NCI-H2081 treated with DMSO at 0.1 percent for 48 hours (cell line): Measurements from ENCODE around the gene AK2.

Experiments used
- DNase-seq: peaks from one replicate; lab custom pipeline; 2025; lab: John Stamatoyannopoulos, UW

The AK2 gene

GRCh38 chr1:33022650-33023200 is 14.0 kb downstream of the AK2 start:
- no peak for DNase-seq

GRCh38 chr1:33021567-33022431 is 14.9 kb downstream of the AK2 start:
- DNase-seq: no peak

- no peak for DNase-seq
Measured at GRCh38 chr1:33018112-33018511, 18.6 kb downstream of the AK2 start.

DNA sequence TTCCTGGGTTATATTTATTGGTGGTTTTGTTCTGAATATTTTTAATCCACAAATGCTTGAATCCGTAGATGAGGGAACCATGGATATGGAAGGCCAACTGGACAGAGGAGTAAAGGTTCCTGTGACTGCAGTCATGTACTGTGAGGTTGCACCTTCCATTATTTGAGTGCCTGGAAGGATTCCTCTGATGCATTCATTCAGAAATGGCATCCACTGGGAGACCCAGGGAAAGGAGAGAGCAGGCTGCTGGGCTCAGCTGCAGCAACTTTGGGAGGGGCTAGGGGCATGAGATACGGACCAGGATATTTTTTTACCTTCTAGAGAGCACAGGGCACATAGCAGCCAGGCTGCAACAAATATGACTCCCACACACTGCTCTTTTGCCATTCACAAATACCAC is 19.5 kb downstream of the AK2 start:
- no peak for DNase-seq

DNA sequence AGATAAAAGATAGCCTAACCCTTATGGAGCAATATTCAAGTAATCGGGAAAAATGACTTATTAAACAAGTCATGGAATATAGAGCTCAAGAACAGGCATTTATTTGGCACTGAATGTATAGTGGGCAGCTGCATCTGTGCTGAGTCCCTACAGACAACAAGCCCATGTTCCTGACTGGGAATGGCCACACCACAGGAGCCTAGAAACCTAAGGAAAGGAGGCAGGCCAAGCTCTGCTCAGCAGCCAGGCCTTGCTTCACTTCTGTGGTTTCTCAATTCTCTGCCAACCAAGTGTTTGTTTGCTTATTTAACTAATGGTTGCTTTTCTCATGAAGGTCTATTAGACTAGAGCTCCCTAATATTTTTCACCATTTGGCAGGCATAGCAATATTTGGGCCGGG is 21.5 kb downstream of the AK2 start:
- DNase-seq: no peak

DNA sequence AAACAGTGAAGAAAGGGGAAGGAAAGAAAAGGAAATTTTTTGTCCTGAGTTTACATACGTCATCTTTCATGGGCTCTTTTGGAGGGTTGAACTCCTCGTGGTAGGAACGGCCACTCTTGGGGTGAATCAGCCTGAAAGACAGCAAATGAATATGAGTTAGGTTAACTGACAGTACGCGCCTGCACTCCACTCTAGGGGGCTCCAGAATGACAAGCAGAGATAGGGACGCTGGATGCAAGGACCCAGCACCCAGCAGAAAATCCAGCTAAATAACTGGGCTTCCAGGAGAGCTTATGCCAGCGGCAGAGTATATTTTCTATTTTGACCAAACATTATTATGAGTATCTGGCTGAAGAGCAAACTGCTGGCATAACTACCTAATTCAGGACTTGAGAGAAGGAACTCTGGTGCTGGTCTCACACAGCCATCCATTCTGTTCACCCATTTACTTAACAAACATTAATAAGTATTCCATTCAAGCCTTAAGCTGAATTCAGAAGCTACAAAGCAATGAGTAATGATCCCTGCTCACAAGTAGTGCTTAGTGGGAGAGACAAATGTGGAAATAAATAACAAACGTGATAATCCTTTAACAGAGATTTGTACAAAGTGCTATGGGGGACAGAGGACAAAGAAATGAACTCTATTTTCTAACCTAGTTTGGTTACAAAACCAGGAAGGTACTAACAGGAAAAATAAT is 22.1 kb downstream of the AK2 start:
- no peak for DNase-seq

DNA sequence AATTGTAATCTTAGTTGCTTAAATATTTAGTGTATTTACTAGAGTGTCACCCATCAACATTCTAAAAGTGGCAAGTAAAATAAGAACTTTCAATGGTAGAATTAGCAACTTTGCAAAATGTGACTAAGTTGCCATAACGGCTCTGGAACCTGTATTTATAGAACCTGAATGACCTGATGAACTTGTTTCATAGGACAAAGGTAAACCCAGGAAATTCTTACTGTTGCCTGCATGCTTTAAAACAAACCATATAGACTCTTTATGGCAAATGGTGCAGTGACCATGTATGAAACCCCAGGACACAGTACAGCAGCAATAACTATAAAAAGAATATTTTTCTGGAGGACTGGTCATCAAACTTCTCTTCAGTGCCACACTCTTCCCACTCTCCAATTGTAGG is 22.9 kb downstream of the AK2 start:
- no peak for DNase-seq

DNA sequence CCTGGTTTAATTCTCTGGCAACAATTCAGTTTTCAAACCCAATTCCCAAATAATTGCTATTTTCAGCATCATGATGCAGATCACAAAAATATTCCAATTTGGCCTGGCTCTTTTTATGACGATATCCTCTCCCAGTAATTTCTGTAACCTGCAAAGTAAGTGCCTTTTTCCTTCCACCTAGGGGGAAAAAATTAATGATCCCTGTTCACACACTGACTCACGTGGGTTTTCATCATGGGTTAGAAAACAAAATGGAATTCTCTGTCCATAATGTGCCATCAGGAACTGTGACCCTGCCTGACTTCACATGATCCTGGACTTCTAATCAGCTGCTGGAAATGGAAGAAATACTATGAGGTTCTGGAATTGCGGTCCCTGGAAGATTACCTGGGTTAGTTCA is 24.5 kb downstream of the AK2 start:
- DNase-seq: no peak

- DNase-seq: no peak
Measured at GRCh38 chr1:33010932-33011731, 25.6 kb downstream of the AK2 start.

DNA sequence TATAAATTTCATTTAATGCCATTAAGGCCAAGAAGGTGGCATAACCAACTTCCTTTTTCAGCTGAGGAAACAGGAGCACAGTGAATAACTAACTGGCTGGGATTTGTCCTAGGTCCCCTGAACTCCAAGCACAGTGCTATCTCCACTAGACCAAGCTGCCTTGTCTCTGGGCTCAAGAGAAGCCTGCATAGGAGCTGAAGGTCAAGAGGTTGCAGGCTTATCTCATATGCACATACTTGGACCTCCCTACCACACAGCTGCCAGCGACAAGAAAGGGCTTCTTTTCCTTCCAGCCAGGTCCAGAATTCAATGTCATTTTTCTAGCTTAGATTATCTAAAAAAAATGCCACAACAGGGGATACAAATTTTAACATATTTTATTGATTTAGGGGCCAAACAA is 27.1 kb downstream of the AK2 start:
- DNase-seq: no peak

DNA sequence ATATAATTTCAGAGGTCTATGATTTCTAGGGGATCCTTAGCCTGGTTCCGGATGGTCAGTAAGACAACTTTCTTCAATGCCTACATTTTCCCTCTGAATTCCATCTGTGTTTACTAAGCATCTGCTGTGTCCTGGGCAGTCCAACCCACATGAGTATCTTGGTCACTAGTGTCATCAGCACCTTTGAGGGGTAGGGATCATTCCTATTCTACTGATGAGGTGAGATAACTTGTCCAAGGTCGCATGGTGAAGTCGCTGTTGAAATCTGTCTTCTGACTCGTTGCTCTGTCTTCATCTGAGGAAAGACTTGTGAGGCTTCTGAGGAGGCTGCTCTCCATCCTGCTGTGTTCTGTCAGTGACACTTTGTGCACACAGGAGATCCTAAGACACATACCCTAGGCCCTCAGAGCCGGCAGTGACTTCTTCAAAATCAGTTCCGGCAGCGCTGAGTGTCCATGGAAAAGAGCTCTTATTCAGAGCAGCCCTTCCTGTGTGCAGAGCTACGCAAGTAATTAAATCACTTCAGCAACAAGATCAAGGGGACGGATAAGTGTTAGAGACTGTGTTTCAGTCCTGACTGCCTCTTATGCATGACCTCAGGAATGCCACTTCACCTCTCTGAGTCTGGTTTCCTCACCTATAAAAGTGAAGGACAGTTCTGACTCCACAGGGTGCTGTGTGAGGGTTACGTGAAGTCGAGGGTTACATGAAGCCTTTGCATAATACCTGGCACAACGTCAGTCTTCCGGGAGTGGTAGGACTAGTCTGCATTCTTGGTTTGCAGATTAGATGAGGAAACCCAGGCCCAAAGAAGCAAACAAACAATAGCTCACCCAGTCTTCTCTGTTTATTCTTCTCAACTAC is 28.4 kb downstream of the AK2 start:
- no peak for DNase-seq

DNA sequence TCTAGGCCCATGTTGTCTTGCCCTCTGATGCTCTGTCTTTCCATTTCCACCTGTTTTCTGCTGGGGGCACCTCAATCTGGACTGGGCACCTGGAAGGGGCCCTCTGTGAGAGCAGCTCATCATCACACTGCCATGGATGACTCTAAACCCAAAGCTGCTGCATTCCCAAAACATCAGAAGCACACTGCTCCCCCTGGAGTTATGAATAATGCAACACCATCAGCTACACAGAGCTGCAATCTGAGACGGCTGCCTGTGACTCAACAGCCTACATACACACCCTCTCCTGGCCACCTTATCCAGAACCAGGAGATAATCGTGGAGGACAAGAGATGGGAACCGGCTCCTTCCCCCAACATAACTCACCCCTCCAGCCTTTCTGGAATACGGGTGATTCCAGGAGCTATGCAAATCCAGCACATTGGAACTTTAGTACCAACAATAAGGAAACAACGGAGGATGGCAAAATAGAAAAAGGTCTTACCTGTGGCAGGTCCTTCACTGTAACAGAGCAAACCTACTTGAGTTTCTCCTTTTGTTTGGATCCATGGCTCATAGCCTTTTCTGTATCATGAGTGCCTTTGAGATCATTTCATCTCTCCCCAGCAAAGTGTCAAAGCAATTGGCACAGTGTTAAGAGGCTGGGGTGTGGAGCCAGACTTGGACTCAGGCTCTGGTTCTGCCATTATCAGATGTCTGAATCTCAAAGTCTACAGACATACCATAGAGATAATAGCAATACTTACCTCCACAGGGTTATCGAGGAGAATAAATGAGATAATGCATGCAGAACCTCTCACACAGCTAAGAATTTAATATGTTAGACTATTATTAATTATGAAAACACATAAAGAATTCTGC is 29.3 kb downstream of the AK2 start:
- no peak for DNase-seq

GRCh38 chr1:33005838-33006421 is 30.8 kb downstream of the AK2 start:
- no peak for DNase-seq

- no peak for DNase-seq
Measured at GRCh38 chr1:33005117-33005837, 31.4 kb downstream of the AK2 start.

DNA sequence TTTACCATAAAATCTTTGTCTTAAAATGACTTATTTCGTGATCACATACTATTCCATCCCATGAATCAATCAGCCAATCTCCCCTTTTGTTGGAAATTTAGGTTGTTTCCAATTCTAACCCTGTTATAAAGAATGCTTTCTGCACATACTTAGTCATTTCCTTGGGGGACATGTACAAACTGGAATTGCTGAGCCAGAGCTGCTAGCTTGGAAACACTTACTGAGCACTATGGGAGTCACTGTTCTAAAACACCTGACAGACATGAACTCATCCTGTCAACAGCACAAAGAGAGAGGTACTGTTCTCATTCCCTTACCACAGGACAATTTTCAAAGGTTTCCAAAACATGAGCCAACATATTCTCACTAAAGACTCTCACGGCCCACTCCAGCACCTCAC is 32.1 kb downstream of the AK2 start:
- no peak for DNase-seq

DNA sequence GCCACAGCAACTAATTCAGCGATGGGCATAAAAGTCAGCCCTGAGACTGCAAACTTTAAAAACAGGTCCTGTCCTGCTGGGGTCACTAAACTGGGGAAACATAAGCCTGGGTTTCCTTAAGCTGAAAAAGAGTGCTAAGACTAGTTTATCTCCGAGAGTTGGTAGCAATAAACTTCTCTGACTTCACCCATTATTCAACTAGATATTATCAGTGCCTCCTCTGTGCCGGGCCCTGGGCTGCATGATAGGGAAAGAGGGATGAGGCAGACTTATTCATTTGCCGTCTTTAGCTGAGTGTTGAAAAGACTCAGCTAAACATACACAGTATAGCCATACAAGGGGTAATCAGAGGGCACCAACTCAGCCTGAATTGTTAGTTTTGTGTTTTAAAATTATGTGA is 33.0 kb downstream of the AK2 start:
- DNase-seq: no peak

DNA sequence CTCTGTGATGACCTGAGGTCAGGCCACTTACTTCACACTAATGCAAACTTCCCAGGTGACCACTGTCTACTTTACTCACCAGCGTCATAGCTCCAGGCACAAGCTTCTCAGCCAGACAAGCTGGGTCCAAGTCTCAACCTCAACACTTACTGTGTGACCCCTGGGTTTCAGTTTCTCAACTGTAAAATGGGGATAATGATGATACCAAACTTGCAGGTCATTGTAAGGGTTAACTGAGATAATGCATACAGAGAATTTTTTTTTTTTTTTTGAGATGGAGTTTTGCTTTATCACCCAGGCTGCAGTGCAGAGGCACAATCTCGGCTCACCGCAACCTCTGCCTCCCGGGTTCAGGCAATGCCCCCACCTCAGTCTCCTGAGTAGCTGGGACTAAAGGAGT is 34.7 kb downstream of the AK2 start:
- no peak for DNase-seq

GRCh38 chr1:33001282-33001681 is 35.4 kb downstream of the AK2 start:
- no peak for DNase-seq

DNA sequence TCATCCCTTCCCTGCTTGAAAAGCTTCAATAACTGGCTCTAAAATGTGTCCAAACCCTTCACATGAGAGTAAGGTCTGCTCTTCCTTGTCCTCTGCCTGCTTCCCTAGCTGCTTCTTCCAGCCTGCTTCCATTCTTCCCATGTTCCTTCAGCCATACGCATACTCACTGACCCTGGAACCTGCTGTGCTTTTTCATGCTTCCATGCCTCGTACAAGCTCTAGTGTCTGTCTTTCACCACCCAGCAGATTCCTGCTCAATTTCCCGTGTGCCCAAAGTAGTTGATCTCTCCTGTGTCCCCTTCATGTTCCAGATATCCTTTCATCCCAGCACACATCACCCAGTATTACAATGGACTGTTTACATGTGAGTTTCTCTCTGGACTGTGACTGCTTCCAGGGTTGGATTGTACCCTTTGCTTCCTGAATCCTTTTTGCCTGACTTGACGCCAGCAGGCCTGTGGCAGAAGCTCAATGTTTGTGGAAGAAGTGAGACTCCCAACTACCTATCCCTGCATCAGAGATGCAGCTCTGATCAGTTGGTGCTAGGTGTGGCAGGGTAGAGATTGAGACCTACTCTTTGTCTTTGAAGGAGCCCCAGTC is 36.2 kb downstream of the AK2 start:
- no peak for DNase-seq
